ENCODE data around the gene TSPAN32.

GRCh38 chr11:2275334-2276279 is 26.2 kb upstream of the TSPAN32 start:
- TF ChIP-seq SUZ12 (IDR thresholded peaks at IDR 0.05): no peak
- no peak for TF ChIP-seq FOXM1 (IDR thresholded peaks at IDR 0.05; ENCODE audit: borderline replicate concordance)
- TF ChIP-seq TARDBP (IDR thresholded peaks at IDR 0.05): no peak
- TF ChIP-seq PKNOX1 (IDR thresholded peaks at IDR 0.05): no peak
- no peak for TF ChIP-seq L3MBTL2 (conservative IDR thresholded peaks at IDR 0.05)
- TF ChIP-seq SP1 (IDR thresholded peaks at IDR 0.05): no peak
- no peak for TF ChIP-seq LEF1 (IDR thresholded peaks at IDR 0.05; ENCODE audit: borderline replicate concordance)
- no peak for TF ChIP-seq FOXK2 (IDR thresholded peaks at IDR 0.05)
- TF ChIP-seq ARNT (IDR thresholded peaks at IDR 0.05): no peak
- no peak for TF ChIP-seq ZNF384 (IDR thresholded peaks at IDR 0.05)
- TF ChIP-seq FOXA1 (IDR thresholded peaks at IDR 0.05): no peak
- TF ChIP-seq BHLHE40 (IDR thresholded peaks at IDR 0.05; ENCODE audit: borderline replicate concordance): no peak
- TF ChIP-seq HDGF (IDR thresholded peaks at IDR 0.05; ENCODE audit: borderline replicate concordance): no peak
